Activated CD4-positive, alpha-beta T cell treated with anti-CD3 and anti-CD28 coated beads, Interleukin-2, amount 10 ng/mL, durations not matched to agents 7 days and 5 days (primary cell): Measurements from ENCODE around the gene TRIM61. TPM values are rescaled to one million over a fixed set of nuclear protein-coding genes. Genes with fewer than 3 reads are reported as not detected.
"Not testable (repeated sequence)": the region's sequence is repeated elsewhere in the genome, so short reads cannot be mapped to it uniquely, and the experiment has no call there.

ENCODE experiments used
- CTCF ChIA-PET: fragments of 350-600 bp; sonication (Branson Sonifier 250); formaldehyde crosslinking; loops from one replicate; lab custom pipeline; 2021; ENCODE audit warnings: antibody characterized with exemption; lab: Charles Lee
- POLR2A ChIA-PET: fragments of 350-600 bp; sonication (Branson Sonifier 250); formaldehyde crosslinking; loops from one replicate; lab custom pipeline; 2021; ENCODE audit warnings: antibody characterized with exemption; lab: Charles Lee
- DNase-seq: peaks from one replicate; pipeline ENCODE4 v3.0.0-alpha.2; 2020
- H3K27ac Mint-ChIP-seq: one replicate; pipeline ENCODE4 v1.8.0; 2021; ENCODE audit warnings: mild to moderate bottlenecking, moderate library complexity, mixed read lengths
- H3K27me3 Mint-ChIP-seq: one replicate; pipeline ENCODE4 v1.8.0; 2021; ENCODE audit warnings: mixed read lengths
- H3K36me3 Mint-ChIP-seq: one replicate; pipeline ENCODE4 v1.8.0; 2021; ENCODE audit warnings: low read depth, mixed read lengths
- H3K4me1 Mint-ChIP-seq: one replicate; pipeline ENCODE4 v1.8.0; 2021; ENCODE audit warnings: mixed read lengths
- H3K4me3 Mint-ChIP-seq: one replicate; pipeline ENCODE4 v1.8.0; 2021; ENCODE audit warnings: mild to moderate bottlenecking, moderate library complexity, mixed read lengths
- H3K9me3 Mint-ChIP-seq: one replicate; pipeline ENCODE4 v1.8.0; 2021; ENCODE audit warnings: mixed read lengths
- total RNA-seq, 2 experiments: library from RNA; stranded (reverse); gene quantifications; one replicate each; pipeline ENCODE4 v1.2.3, GENCODE V29; 2021

The TRIM61 gene
- total RNA-seq, 2 experiments from 2014 or later: 1.1 to 1.3 TPM

- ChIA-PET POLR2A (no interaction called here), CTCF (no interaction called here)
- H3K36me3 Mint-ChIP-seq: no peaks in the 10 kb centered on the region
- DNase-seq: no peak
- peaks cover 11% of the 10 kb centered on the region for H3K27me3 Mint-ChIP-seq
- H3K27ac Mint-ChIP-seq: no peak overlapping the region
- no peak overlapping the region for H3K4me3 Mint-ChIP-seq
- H3K4me1 Mint-ChIP-seq: no peaks in the 10 kb centered on the region
- no peaks in the 10 kb centered on the region for H3K9me3 Mint-ChIP-seq
Measured at GRCh38 chr4:164949448-164950143, 27.9 kb downstream of the TRIM61 start.

- ChIA-PET POLR2A (no interaction called here), CTCF (no interaction called here)
- H3K27ac Mint-ChIP-seq: no peak overlapping the region
- no peaks in the 10 kb centered on the region for H3K4me1 Mint-ChIP-seq
- no peak for DNase-seq
- H3K27me3 Mint-ChIP-seq: peaks cover 11% of the 10 kb centered on the region
- H3K36me3 Mint-ChIP-seq: no peaks in the 10 kb centered on the region
- no peaks in the 10 kb centered on the region for H3K9me3 Mint-ChIP-seq
- no peak overlapping the region for H3K4me3 Mint-ChIP-seq
Measured at GRCh38 chr4:164948975-164949374, 28.5 kb downstream of the TRIM61 start.

- H3K4me3 Mint-ChIP-seq, H3K9me3 Mint-ChIP-seq, POLR2A ChIA-PET, H3K36me3 Mint-ChIP-seq, CTCF ChIA-PET, DNase-seq, H3K27ac Mint-ChIP-seq, H3K4me1 Mint-ChIP-seq: not testable (repeated sequence)
- H3K27me3 Mint-ChIP-seq: peaks cover 11% of the 10 kb centered on the region
Measured at GRCh38 chr4:164948006-164948405, 29.5 kb downstream of the TRIM61 start.

GRCh38 chr4:164946810-164947209, 30.6 kb downstream of the TRIM61 start:
- peaks cover 12% of the 10 kb centered on the region for H3K27me3 Mint-ChIP-seq
- H3K4me3 Mint-ChIP-seq: no peak overlapping the region
- no peak overlapping the region for H3K27ac Mint-ChIP-seq
- no peaks in the 10 kb centered on the region for H3K36me3 Mint-ChIP-seq
- CTCF ChIA-PET: no interaction called here
- no peak for DNase-seq
- H3K9me3 Mint-ChIP-seq: no peaks in the 10 kb centered on the region
- POLR2A ChIA-PET: no interaction called here
- no peaks in the 10 kb centered on the region for H3K4me1 Mint-ChIP-seq

GRCh38 chr4:164945146-164945545, 32.3 kb downstream of the TRIM61 start:
- CTCF ChIA-PET: no interaction called here
- POLR2A ChIA-PET: no interaction called here
- no peak for DNase-seq
- Mint-ChIP-seq H3K9me3 (no peaks in the 10 kb centered on the region), H3K36me3 (no peaks in the 10 kb centered on the region), H3K4me1 (no peaks in the 10 kb centered on the region), H3K4me3 (no peak overlapping the region), H3K27me3 (peaks cover 5% of the 10 kb centered on the region), H3K27ac (no peak overlapping the region)

GRCh38 chr4:164943192-164943591, 34.3 kb downstream of the TRIM61 start:
- ChIA-PET POLR2A (no interaction called here), CTCF (no interaction called here)
- no peak for DNase-seq
- peaks cover 1% of the 10 kb centered on the region for H3K27me3 Mint-ChIP-seq
- no peaks in the 10 kb centered on the region for H3K4me1 Mint-ChIP-seq
- no peak overlapping the region for H3K27ac Mint-ChIP-seq
- no peaks in the 10 kb centered on the region for H3K9me3 Mint-ChIP-seq
- no peak overlapping the region for H3K4me3 Mint-ChIP-seq
- no peaks in the 10 kb centered on the region for H3K36me3 Mint-ChIP-seq

- Mint-ChIP-seq H3K36me3 (no peaks in the 10 kb centered on the region), H3K4me3 (no peak overlapping the region), H3K27me3 (peaks cover 1% of the 10 kb centered on the region), H3K9me3 (no peaks in the 10 kb centered on the region), H3K4me1 (no peaks in the 10 kb centered on the region), H3K27ac (no peak overlapping the region)
- CTCF ChIA-PET: no interaction called here
- no peak for DNase-seq
- POLR2A ChIA-PET: no interaction called here
Measured at GRCh38 chr4:164937576-164938270, 39.7 kb downstream of the TRIM61 start.

GRCh38 chr4:164935865-164936606, 41.4 kb downstream of the TRIM61 start:
- POLR2A ChIA-PET, H3K4me3 Mint-ChIP-seq, H3K27ac Mint-ChIP-seq, H3K9me3 Mint-ChIP-seq, H3K36me3 Mint-ChIP-seq, H3K27me3 Mint-ChIP-seq, H3K4me1 Mint-ChIP-seq, DNase-seq: not testable (repeated sequence)
- CTCF ChIA-PET: interaction anchor here (0.5 kb wide), 1 partner anchor 168 kb away, joined by 3 read pairs; no protein-coding TSS in a partner anchor

GRCh38 chr4:164935363-164935762, 42.1 kb downstream of the TRIM61 start:
- H3K4me3 Mint-ChIP-seq: no peak overlapping the region
- H3K9me3 Mint-ChIP-seq: no peaks in the 10 kb centered on the region
- no peaks in the 10 kb centered on the region for H3K4me1 Mint-ChIP-seq
- no peak overlapping the region for H3K27ac Mint-ChIP-seq
- ChIA-PET CTCF (interaction anchor here (0.5 kb wide), 1 partner anchor 167 kb away, joined by 3 read pairs; no protein-coding TSS in a partner anchor), POLR2A (no interaction called here)
- H3K27me3 Mint-ChIP-seq: no peaks in the 10 kb centered on the region
- H3K36me3 Mint-ChIP-seq: no peaks in the 10 kb centered on the region
- DNase-seq: no peak

- Mint-ChIP-seq H3K27ac (no peak overlapping the region), H3K4me1 (no peaks in the 10 kb centered on the region)
- POLR2A ChIA-PET: no interaction called here
Measured at GRCh38 chr4:164933244-164933643, 44.2 kb downstream of the TRIM61 start.

GRCh38 chr4:164931551-164932324, 45.7 kb downstream of the TRIM61 start:
- no peaks in the 10 kb centered on the region for H3K4me1 Mint-ChIP-seq
- H3K27me3 Mint-ChIP-seq: no peaks in the 10 kb centered on the region
- H3K9me3 Mint-ChIP-seq: no peaks in the 10 kb centered on the region
- POLR2A ChIA-PET: no interaction called here
- no peaks in the 10 kb centered on the region for H3K36me3 Mint-ChIP-seq
- CTCF ChIA-PET: no interaction called here
- no peak overlapping the region for H3K4me3 Mint-ChIP-seq
- no peak overlapping the region for H3K27ac Mint-ChIP-seq
- no peak for DNase-seq

More at GRCh38 chr4:164933244-164933643, 44.2 kb downstream of the TRIM61 start:
- Mint-ChIP-seq H3K4me3 (no peak overlapping the region), H3K9me3 (no peaks in the 10 kb centered on the region), H3K27me3 (no peaks in the 10 kb centered on the region), H3K36me3 (no peaks in the 10 kb centered on the region)
- DNase-seq: no peak
- CTCF ChIA-PET: interaction anchor here (0.5 kb wide), 1 partner anchor 13 kb away, joined by 5 read pairs; no protein-coding TSS in a partner anchor

- no peaks in the 10 kb centered on the region for H3K27me3 Mint-ChIP-seq
- H3K27ac Mint-ChIP-seq: no peak overlapping the region
- H3K9me3 Mint-ChIP-seq: no peaks in the 10 kb centered on the region
- no peak for DNase-seq
- H3K4me1 Mint-ChIP-seq: no peaks in the 10 kb centered on the region
- H3K36me3 Mint-ChIP-seq: no peaks in the 10 kb centered on the region
- POLR2A ChIA-PET: no interaction called here
- CTCF ChIA-PET: no interaction called here
- no peak overlapping the region for H3K4me3 Mint-ChIP-seq
Measured at GRCh38 chr4:164930647-164931046, 46.8 kb downstream of the TRIM61 start.
